GM23338 (cell line): ENCODE data around the gene APC2. TPM values are rescaled to one million over a fixed set of nuclear protein-coding genes. Genes with fewer than 3 reads are reported as not detected.

Experiments used
- ATAC-seq: fragments of 200-7000 bp; cut with Tn5 transposase; 3 replicates; pipeline ENCODE4 v1.9.1; 2020
- DNase-seq: peaks from one replicate; pipeline ENCODE4 v3.0.0-alpha.2; 2015; ENCODE audit warnings: low spot score
- H2AFZ ChIP-seq: fragments of 200-600 bp; sonication (generic); 2 replicates; pipeline ENCODE4 v1.8.0; 2016; ENCODE audit warnings: antibody characterized with exemption, mild to moderate bottlenecking, moderate library complexity
- H3F3A ChIP-seq: fragments of 200-600 bp; sonication (generic); replicated peaks from 2 replicates; pipeline ENCODE4 v1.8.0; 2017; ENCODE audit warnings: antibody characterized with exemption, mixed run types, low read depth
- H3K27ac ChIP-seq: fragments of 200-600 bp; sonication (generic); 2 replicates; pipeline ENCODE4 v1.6.1; 2016; ENCODE audit warnings: low read depth
- H3K27me3 ChIP-seq: fragments of 200-600 bp; sonication (generic); 2 replicates; pipeline ENCODE4 v1.8.0; 2016; ENCODE audit warnings: mild to moderate bottlenecking, mixed run types, moderate library complexity; ENCODE audit not compliant: insufficient read depth
- H3K36me3 ChIP-seq: fragments of 200-600 bp; sonication (generic); 2 replicates; pipeline ENCODE4 v1.8.0; 2016; ENCODE audit warnings: mild to moderate bottlenecking; ENCODE audit not compliant: insufficient read depth
- H3K4me1 ChIP-seq: fragments of 200-600 bp; sonication (generic); 2 replicates; pipeline ENCODE4 v1.8.0; 2016; ENCODE audit warnings: mild to moderate bottlenecking, moderate library complexity; ENCODE audit not compliant: insufficient read depth
- H3K4me2 ChIP-seq: fragments of 200-600 bp; sonication (generic); 2 replicates; pipeline ENCODE4 v1.7.1; 2017; ENCODE audit warnings: mixed run types
- H3K4me3 ChIP-seq: fragments of 200-600 bp; sonication (generic); 2 replicates; pipeline ENCODE4 v1.6.1; 2016; ENCODE audit warnings: mixed run types
- H3K79me2 ChIP-seq: fragments of 200-600 bp; sonication (generic); replicated peaks from 2 replicates; pipeline ENCODE4 v1.8.0; 2017; ENCODE audit warnings: mild to moderate bottlenecking; ENCODE audit not compliant: insufficient read depth
- H3K9me2 ChIP-seq: fragments of 200-600 bp; sonication (generic); 2 replicates; pipeline ENCODE4 v1.8.0; 2017; ENCODE audit not compliant: insufficient read depth
- H4K20me1 ChIP-seq: fragments of 200-600 bp; sonication (generic); replicated peaks from 2 replicates; pipeline ENCODE4 v1.8.0; 2017; ENCODE audit warnings: mild to moderate bottlenecking; ENCODE audit not compliant: insufficient read depth
- H3K27ac Mint-ChIP-seq: 2 replicates; pipeline ENCODE4 v1.8.0; 2020; ENCODE audit warnings: inconsistent platforms, mild to moderate bottlenecking, moderate library complexity, mixed read lengths
- H3K27me3 Mint-ChIP-seq: 3 replicates; pipeline ENCODE4 v1.8.0; 2022; ENCODE audit warnings: low read depth, mild to moderate bottlenecking, moderate library complexity, mixed read lengths, inconsistent platforms; ENCODE audit not compliant: insufficient read depth, poor library complexity
- H3K36me3 Mint-ChIP-seq: 3 replicates; pipeline ENCODE4 v1.8.0; 2021; ENCODE audit warnings: low read depth, mild to moderate bottlenecking, inconsistent platforms, moderate library complexity, mixed read lengths
- H3K4me1 Mint-ChIP-seq: 3 replicates; pipeline ENCODE4 v1.8.0; 2020; ENCODE audit warnings: mild to moderate bottlenecking, inconsistent platforms, mixed read lengths
- H3K4me3 Mint-ChIP-seq: 3 replicates; pipeline ENCODE4 v1.8.0; 2021; ENCODE audit warnings: moderate library complexity, mild to moderate bottlenecking, inconsistent platforms, mixed read lengths
- H3K9me3 Mint-ChIP-seq: 3 replicates; pipeline ENCODE4 v1.8.0; 2020; ENCODE audit warnings: moderate library complexity, mild to moderate bottlenecking, inconsistent platforms, mixed read lengths
- CREB1 ChIP-seq: fragments of 250-450 bp; sonication (Bioruptor Pico); IDR thresholded peaks from 2 replicates; pipeline ENCODE4 v1.5.0; 2020; ENCODE audit warnings: low read depth, mild to moderate bottlenecking, moderate library complexity
- CTCF ChIP-seq, 2 experiments: fragments of 200-600 bp in 1 of 2; sonication (generic) in 1 of 2; conservative IDR thresholded peaks; 2 replicates each; pipeline versions ENCODE4 v1.5.1 to v1.6.1; 2016 to 2017; ENCODE audit warnings: antibody characterized with exemption in 2 of 2, low read depth in 2 of 2, mild to moderate bottlenecking in 2 of 2, moderate library complexity in 1 of 2
- EZH2phosphoT487 ChIP-seq: fragments of 200-600 bp; sonication (generic); IDR thresholded peaks from one replicate; pipeline ENCODE4 v1.8.1; 2018; ENCODE audit warnings: antibody characterized with exemption; ENCODE audit not compliant: unreplicated experiment
- NANOG ChIP-seq: IDR thresholded peaks from 2 replicates; pipeline ENCODE4 v1.6.1; 2016; ENCODE audit warnings: antibody characterized with exemption, borderline replicate concordance
- REST ChIP-seq: IDR thresholded peaks from one replicate; pipeline ENCODE4 v1.6.1; 2018; ENCODE audit warnings: antibody characterized with exemption; ENCODE audit not compliant: unreplicated experiment
- STAT1 ChIP-seq: IDR thresholded peaks from one replicate; pipeline ENCODE4 v1.6.1; 2016; ENCODE audit warnings: antibody characterized with exemption; ENCODE audit not compliant: unreplicated experiment
- polyA plus RNA-seq: library from polyadenylated mRNA; unstranded; fragments of >200 nt; fragmentation: Nextera tagmentation; extraction: Ambion mirVana; gene quantifications from 2 replicates; pipeline ENCODE4 v1.2.1, GENCODE V29; 2016
- total RNA-seq: library from RNA; depleted of rRNA; stranded (reverse); fragments of >200 nt; shearing (Covaris generic); gene quantifications from 2 replicates; pipeline ENCODE4 v1.2.3, GENCODE V29; 2014

The APC2 gene
- total and polyA plus RNA-seq, 2 experiments from 2014 or later: 1.4 to 18.3 TPM

- peak in 1 of 2 experiments; percentile 40; a peak in 2 of 4 replicates for TF ChIP-seq CTCF (conservative IDR thresholded peaks at IDR 0.05; ENCODE audit: low read depth in 2 of 2)
- TF ChIP-seq CREB1 (CRISPR knock-in tag): no peak
- no peak for TF ChIP-seq NANOG
- TF ChIP-seq REST: no peak
- no peak for TF ChIP-seq EZH2phosphoT487
- no peak for TF ChIP-seq STAT1
- Mint-ChIP-seq H3K36me3 (no peaks in the 10 kb centered on the region), H3K27me3 (peaks cover 21% of the 10 kb centered on the region), H3K9me3 (peaks cover 2% of the 10 kb centered on the region; the same call in 2 of the 3 replicates), H3K27ac (no peak within 1 kb of the TSS), H3K4me3 (peak within 1 kb of the TSS; percentile 53), H3K4me1 (no peaks in the 10 kb centered on the region; the same call in 2 of the 3 replicates)
- Histone ChIP-seq H3K27me3 (peaks cover 8% of the 10 kb centered on the region; the same call in 1 of the 2 replicates), H4K20me1 (no peaks in the 10 kb centered on the region), H3K36me3 (no peaks in the 10 kb centered on the region), H3K4me1 (no peaks in the 10 kb centered on the region), H3K79me2 (no peaks in the 10 kb centered on the region), H3K9me2 (no peaks in the 10 kb centered on the region), H3F3A (peaks cover 9% of the 10 kb centered on the region; the same call in 1 of the 2 replicates), H2AFZ (no peak within 1 kb of the TSS), H3K4me3 (peak within 1 kb of the TSS; percentile 53), H3K27ac (no peak within 1 kb of the TSS), H3K4me2 (peak within 1 kb of the TSS; percentile 69; the same call in 1 of the 2 replicates)
- ATAC-seq (peak; percentile 44), DNase-seq (peak; percentile 69)
These were observed 63.0 kb downstream of the APC2 start, which contains the start of gene ADAMTSL5 for GRCh38 chr19:1512671-1513498. Gene ADAMTSL5 (minus strand): TSS chr19:1513019. CDS start chr19:1510943, 2,076 bp downstream.
